ENCODE data around the gene PLEKHJ1.
A peak's percentile ranks its signal among the peaks of the same experiment; 100 is the strongest.
"Not testable (repeated sequence)": the region's sequence is repeated elsewhere in the genome, so short reads cannot be mapped to it uniquely, and the experiment has no call there.

Gene PLEKHJ1

DNA sequence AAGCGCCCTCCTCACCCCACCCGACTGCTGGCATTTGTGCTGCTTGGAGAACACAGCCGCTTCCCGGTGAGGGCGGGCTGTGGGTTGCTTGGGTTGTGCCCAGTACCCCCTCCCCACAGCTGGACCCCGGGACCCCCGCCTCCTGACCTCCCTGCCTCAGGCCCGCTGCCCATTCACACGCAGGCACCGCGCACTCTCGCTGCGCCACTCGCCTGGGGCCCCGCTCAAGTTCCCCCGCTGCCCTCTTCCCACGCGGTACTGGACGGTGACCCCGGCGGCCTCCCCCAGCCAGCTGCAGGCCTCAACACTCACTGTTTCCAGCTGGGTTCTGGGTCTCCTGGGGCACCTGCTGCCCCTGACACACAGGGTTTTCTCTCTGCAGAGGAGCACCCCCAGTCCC lies 16.4 kb downstream of the PLEKHJ1 start:
- DNase-seq (ENCODE audit: low spot score): no peak

DNA sequence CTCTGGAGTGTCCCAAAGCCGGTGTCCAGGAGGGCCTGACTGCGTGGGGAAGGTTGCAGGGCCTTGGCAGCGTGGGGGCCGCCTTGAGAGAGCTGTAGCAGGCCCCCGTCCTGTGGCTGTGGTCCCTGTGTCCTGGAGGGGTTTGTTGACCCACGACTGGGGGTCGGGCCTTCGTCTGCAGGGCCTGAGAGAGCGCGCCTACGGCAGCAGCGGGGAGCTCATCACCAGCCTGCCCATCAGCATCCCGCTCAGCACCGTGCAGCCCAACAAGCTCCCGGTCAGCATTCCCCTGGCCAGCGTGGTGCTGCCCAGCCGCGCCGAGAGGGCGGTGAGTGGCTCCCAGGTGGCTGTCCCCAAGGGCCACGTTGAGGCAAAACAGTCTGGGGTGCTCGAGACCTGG lies 18.5 kb downstream of the PLEKHJ1 start:
- DNase-seq (ENCODE audit: low spot score): no peak

DNA sequence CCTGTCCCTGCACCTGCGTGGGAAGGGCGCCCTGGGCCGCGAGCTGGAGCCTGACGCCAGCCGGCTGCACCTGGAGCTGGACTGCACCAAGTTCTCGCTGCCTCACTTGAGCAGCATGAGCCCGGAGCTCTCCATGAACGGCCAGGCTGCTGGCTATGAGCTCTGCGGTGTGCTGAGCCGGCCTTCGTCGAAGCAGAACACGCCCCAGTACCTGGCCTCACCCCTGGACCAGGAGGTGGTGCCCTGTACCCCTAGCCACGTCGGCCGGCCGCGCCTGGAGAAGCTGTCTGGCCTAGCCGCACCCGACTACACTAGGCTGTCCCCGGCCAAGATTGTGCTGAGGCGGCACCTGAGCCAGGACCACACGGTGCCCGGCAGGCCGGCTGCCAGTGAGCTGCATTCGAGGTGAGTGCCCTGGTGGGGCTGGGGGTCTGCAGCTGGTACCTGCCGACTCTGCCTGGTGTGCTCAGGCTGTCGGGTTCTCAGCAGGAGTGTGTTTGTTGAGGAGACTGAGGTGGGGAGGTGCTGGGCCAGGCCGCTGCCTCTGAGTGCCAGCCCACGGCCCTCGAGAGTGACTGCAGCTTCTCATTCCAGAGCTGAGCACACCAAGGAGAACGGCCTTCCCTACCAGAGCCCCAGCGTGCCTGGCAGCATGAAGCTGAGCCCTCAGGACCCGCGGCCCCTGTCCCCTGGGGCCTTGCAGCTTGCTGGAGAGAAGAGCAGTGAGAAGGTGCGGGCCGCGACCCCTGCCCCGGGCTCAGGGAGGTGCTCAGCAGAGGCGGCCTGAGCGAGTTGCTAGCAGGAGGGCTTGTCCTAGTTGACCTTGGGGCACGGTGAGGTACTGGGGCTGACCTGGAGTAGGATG lies 19.5 kb downstream of the PLEKHJ1 start:
- no peak for DNase-seq (ENCODE audit: low spot score)

GRCh38 chr19:2215281-2215751 lies 20.8 kb downstream of the PLEKHJ1 start:
- DNase-seq (ENCODE audit: low spot score): peak; percentile 62

- no peak for DNase-seq (ENCODE audit: low spot score)
Observed at GRCh38 chr19:2214251-2214650, 21.9 kb downstream of the PLEKHJ1 start.

DNA sequence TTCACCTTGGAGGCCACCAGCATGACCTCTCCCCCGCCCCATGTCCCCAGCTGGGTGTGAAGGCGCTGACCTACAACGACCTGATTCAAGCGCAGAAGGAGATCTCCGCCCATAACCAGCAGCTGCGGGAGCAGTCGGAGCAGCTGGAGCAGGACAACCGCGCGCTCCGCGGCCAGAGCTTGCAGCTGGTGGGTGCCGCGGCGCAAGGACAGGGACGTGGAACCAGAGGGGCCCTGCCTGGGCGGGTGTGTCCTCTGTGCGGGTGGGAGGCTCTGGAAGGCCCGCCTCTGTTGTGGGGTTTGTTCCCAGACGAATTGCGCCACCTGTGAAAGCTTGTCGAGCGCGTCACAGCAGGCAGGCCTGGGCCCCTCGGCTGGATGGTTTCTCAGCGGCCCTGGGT lies 22.3 kb downstream of the PLEKHJ1 start:
- no peak for DNase-seq (ENCODE audit: low spot score)

- DNase-seq (ENCODE audit: low spot score): no peak
Observed at GRCh38 chr19:2212861-2213711, 23.0 kb downstream of the PLEKHJ1 start.

DNA sequence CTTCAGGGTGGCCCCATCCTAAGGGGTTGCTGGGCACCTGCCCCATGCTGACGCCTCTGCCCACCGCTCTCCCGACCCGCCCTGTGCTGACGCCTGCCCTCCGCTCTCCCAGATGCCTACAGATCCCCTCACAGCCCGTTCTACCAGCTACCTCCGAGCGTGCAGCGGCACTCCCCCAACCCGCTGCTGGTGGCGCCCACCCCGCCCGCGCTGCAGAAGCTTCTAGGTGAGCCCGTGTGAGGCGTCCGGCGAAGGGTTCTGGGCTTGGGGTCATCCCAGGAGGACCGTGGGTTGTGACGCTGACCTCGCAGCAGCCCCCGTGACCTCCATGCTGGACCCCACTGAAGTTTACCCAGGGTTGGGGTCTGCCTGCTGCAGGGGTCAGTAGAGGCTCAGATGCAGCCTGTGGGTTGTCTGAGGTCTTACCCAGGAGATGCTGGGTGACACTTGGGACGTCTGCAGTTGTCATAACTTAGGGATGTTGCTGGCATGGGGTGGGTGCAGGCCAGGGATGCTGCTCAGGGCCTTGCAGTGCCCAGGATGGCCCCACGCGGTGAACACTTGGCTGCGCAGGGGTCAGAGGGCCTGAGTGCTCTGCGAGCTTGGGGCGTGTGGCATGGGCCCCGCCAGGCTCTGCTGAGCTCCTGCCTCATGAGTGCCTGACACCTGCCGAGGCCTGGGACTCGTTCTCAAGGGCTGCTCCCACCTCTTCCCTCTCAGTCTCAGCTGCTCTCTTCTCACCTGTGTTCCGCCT lies 25.0 kb downstream of the PLEKHJ1 start:
- DNase-seq (ENCODE audit: low spot score): no peak

DNA sequence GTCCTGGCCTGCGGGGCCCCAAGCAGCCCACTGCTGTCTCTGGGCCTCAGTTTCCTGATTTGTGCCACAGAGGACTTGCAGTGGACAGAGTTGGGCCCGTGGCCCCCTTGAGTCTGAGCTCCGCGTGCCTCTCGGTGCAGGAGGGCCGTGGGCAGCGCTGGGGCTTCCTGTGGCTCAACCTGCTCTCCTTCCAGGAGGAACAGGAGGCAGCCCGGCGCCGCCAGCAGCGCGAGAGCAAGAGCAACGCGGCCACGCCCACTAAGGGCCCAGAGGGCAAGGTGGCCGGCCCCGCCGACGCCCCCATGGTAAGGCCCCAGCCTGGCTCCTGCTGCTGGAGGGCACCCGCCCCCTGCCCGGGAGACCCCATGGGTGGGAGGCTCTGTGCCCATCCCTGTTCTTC lies 25.9 kb downstream of the PLEKHJ1 start:
- DNase-seq (ENCODE audit: low spot score): no peak

DNA sequence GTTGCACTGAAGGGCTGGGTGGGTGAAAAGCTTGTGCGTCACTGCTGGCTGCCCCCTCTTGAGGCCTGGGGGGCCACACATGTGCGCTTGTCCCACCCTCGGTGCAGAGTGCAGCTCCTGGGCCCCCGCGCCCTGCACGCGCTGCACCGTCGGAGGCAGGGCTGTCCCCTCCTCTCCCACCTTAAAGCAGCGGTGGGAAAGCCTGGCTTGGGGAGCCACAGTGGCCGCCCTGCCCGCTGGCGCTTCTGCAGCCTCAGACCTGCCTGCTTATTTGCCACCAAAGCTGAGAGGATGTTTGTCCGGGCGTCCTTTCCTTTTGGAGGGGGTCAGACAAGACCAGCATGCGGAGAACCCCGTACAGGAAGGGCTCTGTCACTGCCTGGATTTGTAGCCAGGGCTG lies 26.7 kb downstream of the PLEKHJ1 start:
- DNase-seq (ENCODE audit: low spot score): no peak

DNA sequence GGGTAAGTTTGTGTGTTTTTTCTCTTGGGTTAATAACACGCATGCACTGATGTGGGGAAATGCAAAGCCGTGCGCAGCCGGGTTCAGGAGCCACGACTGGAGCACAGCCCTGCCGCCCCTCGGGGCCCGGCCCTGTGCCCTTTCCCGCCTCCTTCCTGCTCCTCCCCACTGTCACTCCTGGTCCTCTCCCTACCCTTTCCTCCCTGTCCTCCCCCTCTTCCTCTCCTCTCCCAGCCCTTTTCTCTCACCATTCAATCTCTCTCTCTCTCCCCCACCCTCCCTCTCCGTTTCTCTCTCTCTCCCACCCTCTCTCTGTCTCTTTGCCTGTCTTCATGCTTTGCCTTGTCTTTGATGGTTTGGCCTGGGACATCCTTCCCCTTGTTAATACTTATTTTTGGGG lies 27.2 kb downstream of the PLEKHJ1 start:
- DNase-seq (ENCODE audit: low spot score): no peak

- peak; percentile 78 for DNase-seq (ENCODE audit: low spot score)
Observed at GRCh38 chr19:2207991-2208860, 27.9 kb downstream of the PLEKHJ1 start.

DNA sequence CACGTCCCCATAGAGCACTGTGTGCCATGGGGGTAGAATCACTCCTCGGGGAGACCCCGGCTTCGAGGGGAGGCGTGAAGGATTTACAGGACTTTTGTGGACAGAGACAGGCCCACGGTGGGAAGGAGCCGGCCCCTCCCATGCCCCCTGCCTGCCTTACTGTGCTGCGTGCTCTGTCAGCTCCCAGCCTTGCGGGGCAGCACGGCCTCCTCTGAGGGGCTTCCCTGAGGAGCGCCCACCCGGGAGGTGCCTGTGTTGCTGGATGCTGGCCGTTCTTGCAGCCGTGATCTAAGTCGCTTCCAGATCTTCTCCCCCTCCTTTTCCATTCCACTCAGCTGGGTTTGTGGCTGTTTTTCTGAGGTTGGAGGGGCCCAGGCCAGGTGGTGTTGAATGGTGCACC lies 29.1 kb downstream of the PLEKHJ1 start:
- DNase-seq (ENCODE audit: low spot score): no peak

GRCh38 chr19:2202366-2202765 lies 33.8 kb downstream of the PLEKHJ1 start:
- no peak for DNase-seq (ENCODE audit: low spot score)

GRCh38 chr19:2201473-2202148 lies 34.5 kb downstream of the PLEKHJ1 start:
- DNase-seq (ENCODE audit: low spot score): no peak

GRCh38 chr19:2200624-2201294 lies 35.4 kb downstream of the PLEKHJ1 start:
- not testable (repeated sequence) for DNase-seq (ENCODE audit: low spot score)

GRCh38 chr19:2199861-2200623 lies 36.1 kb downstream of the PLEKHJ1 start:
- no peak for DNase-seq (ENCODE audit: low spot score)

GRCh38 chr19:2199215-2199614 lies 36.9 kb downstream of the PLEKHJ1 start:
- peak; percentile 76 for DNase-seq (ENCODE audit: low spot score)

GRCh38 chr19:2198317-2198716 lies 37.8 kb downstream of the PLEKHJ1 start:
- no peak for DNase-seq (ENCODE audit: low spot score)
